ENCODE measurements around the gene NHEJ1.

The NHEJ1 gene

GRCh38 chr2:219168526-219168925 lies 7.9 kb upstream of the NHEJ1 start:
- peak in 5 of 56 donors; percentile 19 to 34 (median 28) for DNase-seq

GRCh38 chr2:219167997-219168396 lies 7.4 kb upstream of the NHEJ1 start:
- no peak for DNase-seq

- DNase-seq: no peak
These were observed 4.7 kb upstream of the NHEJ1 start for GRCh38 chr2:219165058-219165911.

- no peak for DNase-seq
These were observed 2.5 kb upstream of the NHEJ1 start for GRCh38 chr2:219163156-219163555.

GRCh38 chr2:219161097-219161496 lies 482 bp upstream of the NHEJ1 start:
- no peak for DNase-seq

- DNase-seq: no peak
These were observed 837 bp downstream of the NHEJ1 start for GRCh38 chr2:219159771-219160185.

- DNase-seq: no peak
These were observed 2.0 kb downstream of the NHEJ1 start for GRCh38 chr2:219158586-219158985.

GRCh38 chr2:219158025-219158424 lies 2.6 kb downstream of the NHEJ1 start:
- no peak for DNase-seq

- DNase-seq: no peak
These were observed 3.2 kb downstream of the NHEJ1 start for GRCh38 chr2:219157396-219157795.

- DNase-seq: peak in 6 of 56 donors; percentile 3 to 35 (median 20)
These were observed 5.5 kb downstream of the NHEJ1 start for GRCh38 chr2:219155054-219155644.

GRCh38 chr2:219149667-219150066 lies 10.9 kb downstream of the NHEJ1 start:
- no peak for DNase-seq

GRCh38 chr2:219142329-219142728 lies 18.3 kb downstream of the NHEJ1 start:
- no peak for DNase-seq

- no peak for DNase-seq
These were observed 19.9 kb downstream of the NHEJ1 start for GRCh38 chr2:219140722-219141121.

GRCh38 chr2:219133976-219134375 lies 26.6 kb downstream of the NHEJ1 start:
- no peak for DNase-seq

- no peak for DNase-seq
These were observed 28.9 kb downstream of the NHEJ1 start for GRCh38 chr2:219131744-219132143.

- DNase-seq: no peak
These were observed 29.3 kb downstream of the NHEJ1 start for GRCh38 chr2:219131327-219131726.

- no peak for DNase-seq
These were observed 31.0 kb downstream of the NHEJ1 start for GRCh38 chr2:219129589-219129988.

GRCh38 chr2:219128396-219128795 lies 32.2 kb downstream of the NHEJ1 start:
- DNase-seq: no peak

- DNase-seq: no peak
These were observed 33.5 kb downstream of the NHEJ1 start for GRCh38 chr2:219127037-219127635.

- no peak for DNase-seq
These were observed 34.1 kb downstream of the NHEJ1 start for GRCh38 chr2:219126555-219126954.

GRCh38 chr2:219125886-219126270 lies 34.7 kb downstream of the NHEJ1 start:
- no peak for DNase-seq

- DNase-seq: no peak
These were observed 35.3 kb downstream of the NHEJ1 start for GRCh38 chr2:219125225-219125885.
